Natural killer cell treated with Interleukin-12 subunit alpha and Interleukin-12 subunit beta and Interleukin-15 and Interleukin-18, amount 100 ng/mL, for 72 hours (primary cell): Measurements from ENCODE around the gene OPN1MW3. TPM values are rescaled to one million over a fixed set of nuclear protein-coding genes. Genes with fewer than 3 reads are reported as not detected.
"Not testable (repeated sequence)": the region's sequence is repeated elsewhere in the genome, so short reads cannot be mapped to it uniquely, and the experiment has no call there.

Source experiments
- ATAC-seq, 2 donors: fragments of 150-1000 bp; cut with Tn5 transposase in 1 of 2; sonication (Bioruptor Pico), chemical (Tn5 transposase) in 1 of 2; 2 replicates each; pipeline ENCODE4 v1.10.0; 2021
- DNase-seq: peaks from one replicate; pipeline ENCODE4 v3.0.0; 2022; ENCODE audit warnings: low spot score
- H3K27ac Mint-ChIP-seq, 2 donors: 1 replicate in 1 of 2; 2 replicates in 1 of 2; pipeline ENCODE4 v1.8.0; 2022; ENCODE audit warnings: mixed read lengths in 2 of 2, mild to moderate bottlenecking in 1 of 2, moderate library complexity in 1 of 2
- H3K27me3 Mint-ChIP-seq, 2 donors: 1 replicate in 1 of 2; 2 replicates in 1 of 2; pipeline ENCODE4 v1.8.0; 2022; ENCODE audit warnings: mixed read lengths in 2 of 2
- H3K36me3 Mint-ChIP-seq: one replicate; pipeline ENCODE4 v1.8.0; 2022; ENCODE audit warnings: mixed read lengths
- H3K4me1 Mint-ChIP-seq, 2 donors: 1 replicate in 1 of 2; 2 replicates in 1 of 2; pipeline ENCODE4 v1.8.0; 2022; ENCODE audit warnings: low read depth in 2 of 2, mixed read lengths in 2 of 2, mild to moderate bottlenecking in 1 of 2
- H3K4me3 Mint-ChIP-seq: one replicate; pipeline ENCODE4 v1.8.0; 2022; ENCODE audit warnings: mixed read lengths
- H3K9me3 Mint-ChIP-seq: 2 replicates; pipeline ENCODE4 v1.8.0; 2022; ENCODE audit warnings: mixed read lengths
- total RNA-seq, 2 donors: library from RNA; stranded (reverse); gene quantifications; one replicate each; pipeline ENCODE4 v1.2.3, GENCODE V29; 2022

OPN1MW3 gene
- total RNA-seq, 2 donors from 2014 or later: not detected

- H3K27ac Mint-ChIP-seq: not testable (repeated sequence)
Observed at GRCh38 chrX:154263072-154263471, 5.7 kb downstream of the OPN1MW3 start.

GRCh38 chrX:154269245-154269644, 11.9 kb downstream of the OPN1MW3 start:
- not testable (repeated sequence) for H3K27me3 Mint-ChIP-seq, ATAC-seq, DNase-seq, H3K4me1 Mint-ChIP-seq, H3K4me3 Mint-ChIP-seq, H3K9me3 Mint-ChIP-seq, H3K27ac Mint-ChIP-seq, H3K36me3 Mint-ChIP-seq

More at GRCh38 chrX:154263072-154263471, 5.7 kb downstream of the OPN1MW3 start:
- H3K4me1 Mint-ChIP-seq, H3K27me3 Mint-ChIP-seq, ATAC-seq, DNase-seq, H3K36me3 Mint-ChIP-seq, H3K4me3 Mint-ChIP-seq, H3K9me3 Mint-ChIP-seq: not testable (repeated sequence)

GRCh38 chrX:154284489-154285338, 27.3 kb downstream of the OPN1MW3 start:
- not testable (repeated sequence) for H3K27me3 Mint-ChIP-seq, H3K27ac Mint-ChIP-seq, DNase-seq, H3K4me3 Mint-ChIP-seq, H3K36me3 Mint-ChIP-seq, H3K9me3 Mint-ChIP-seq, H3K4me1 Mint-ChIP-seq
- peak; percentile 97 to 99 for ATAC-seq

- not testable (repeated sequence) for H3K27ac Mint-ChIP-seq, DNase-seq, H3K4me3 Mint-ChIP-seq, H3K36me3 Mint-ChIP-seq, ATAC-seq, H3K9me3 Mint-ChIP-seq, H3K4me1 Mint-ChIP-seq, H3K27me3 Mint-ChIP-seq
Observed at GRCh38 chrX:154286406-154286805, 29.0 kb downstream of the OPN1MW3 start.

GRCh38 chrX:154294791-154295574, 37.6 kb downstream of the OPN1MW3 start, which contains the start of gene TEX28:
Gene TEX28 (minus strand): TSS chrX:154295124. CDS start chrX:154292117, 3,007 bp downstream.
- DNase-seq (no peak), ATAC-seq (no peak)
- Mint-ChIP-seq H3K36me3 (no peaks in the 10 kb centered on the region), H3K27ac (no peak within 1 kb of the TSS), H3K4me3 (no peak within 1 kb of the TSS), H3K9me3 (no peaks in the 10 kb centered on the region), H3K4me1 (peaks cover 0 to 6% of the 10 kb centered on the region in 2 donors), H3K27me3 (no peaks in the 10 kb centered on the region)

- Mint-ChIP-seq H3K36me3 (no peaks in the 10 kb centered on the region), H3K27me3 (peaks cover 0 to 3% of the 10 kb centered on the region in 2 donors), H3K4me1 (peaks cover 4 to 6% of the 10 kb centered on the region in 2 donors), H3K27ac (no peak within 1 kb of the TSS), H3K9me3 (no peaks in the 10 kb centered on the region), H3K4me3 (no peak within 1 kb of the TSS)
- no peak for DNase-seq
- no peak for ATAC-seq
Observed at GRCh38 chrX:154295664-154296310, 38.4 kb downstream of the OPN1MW3 start, which contains the start of gene TKTL1. Gene TKTL1 (plus strand): TSS chrX:154295795. CDS start chrX:154295860, 65 bp downstream.

- Mint-ChIP-seq H3K4me1 (peaks cover 4 to 6% of the 10 kb centered on the region in 2 donors), H3K27me3 (peaks cover 0 to 3% of the 10 kb centered on the region in 2 donors), H3K27ac (no peak overlapping the region), H3K36me3 (no peaks in the 10 kb centered on the region), H3K9me3 (no peaks in the 10 kb centered on the region), H3K4me3 (no peak overlapping the region)
- ATAC-seq (no peak), DNase-seq (no peak)
Observed at GRCh38 chrX:154296731-154297130, 39.3 kb downstream of the OPN1MW3 start.

GRCh38 chrX:154298312-154298711, 40.9 kb downstream of the OPN1MW3 start:
- DNase-seq: no peak
- Mint-ChIP-seq H3K27me3 (peaks cover 0 to 7% of the 10 kb centered on the region in 2 donors), H3K36me3 (no peaks in the 10 kb centered on the region), H3K27ac (no peak overlapping the region), H3K4me3 (no peak overlapping the region), H3K4me1 (peaks cover 4 to 6% of the 10 kb centered on the region in 2 donors), H3K9me3 (no peaks in the 10 kb centered on the region)
- no peak for ATAC-seq

- Mint-ChIP-seq H3K9me3 (no peaks in the 10 kb centered on the region), H3K27ac (peak overlapping the region in 1 of 2 donors; percentile 16), H3K4me3 (no peak overlapping the region), H3K36me3 (no peaks in the 10 kb centered on the region), H3K4me1 (peaks cover 4 to 12% of the 10 kb centered on the region in 2 donors), H3K27me3 (peaks cover 0 to 11% of the 10 kb centered on the region in 2 donors)
- ATAC-seq: no peak
- DNase-seq: no peak
Observed at GRCh38 chrX:154300816-154301215, 43.4 kb downstream of the OPN1MW3 start.

- H3K27me3 Mint-ChIP-seq: peaks cover 0 to 11% of the 10 kb centered on the region in 2 donors
- ATAC-seq, H3K27ac Mint-ChIP-seq, H3K36me3 Mint-ChIP-seq, DNase-seq, H3K9me3 Mint-ChIP-seq, H3K4me3 Mint-ChIP-seq: not testable (repeated sequence)
- H3K4me1 Mint-ChIP-seq: peaks cover 10 to 15% of the 10 kb centered on the region in 2 donors
Observed at GRCh38 chrX:154302998-154303397, 45.6 kb downstream of the OPN1MW3 start.

- peaks cover 15 to 20% of the 10 kb centered on the region in 2 donors for H3K4me1 Mint-ChIP-seq
- no peak for ATAC-seq
- no peak for DNase-seq
- H3K9me3 Mint-ChIP-seq: no peaks in the 10 kb centered on the region
- H3K4me3 Mint-ChIP-seq: no peak overlapping the region
- no peaks in the 10 kb centered on the region for H3K36me3 Mint-ChIP-seq
- no peak overlapping the region for H3K27ac Mint-ChIP-seq
- peaks cover 0 to 11% of the 10 kb centered on the region in 2 donors for H3K27me3 Mint-ChIP-seq
Observed at GRCh38 chrX:154303476-154303875, 46.1 kb downstream of the OPN1MW3 start.

- Mint-ChIP-seq H3K4me1 (peaks cover 17 to 22% of the 10 kb centered on the region in 2 donors), H3K9me3 (no peaks in the 10 kb centered on the region), H3K27me3 (peaks cover 0 to 11% of the 10 kb centered on the region in 2 donors), H3K36me3 (no peaks in the 10 kb centered on the region), H3K27ac (no peak overlapping the region), H3K4me3 (no peak overlapping the region)
- ATAC-seq: no peak
- DNase-seq: no peak
Observed at GRCh38 chrX:154304846-154305245, 47.5 kb downstream of the OPN1MW3 start.

- H3K9me3 Mint-ChIP-seq: no peaks in the 10 kb centered on the region
- DNase-seq: no peak
- H3K4me1 Mint-ChIP-seq: peaks cover 15 to 23% of the 10 kb centered on the region in 2 donors
- H3K36me3 Mint-ChIP-seq: no peaks in the 10 kb centered on the region
- peak overlapping the region in 1 of 2 donors; percentile 76 for H3K27ac Mint-ChIP-seq
- H3K27me3 Mint-ChIP-seq: peaks cover 0 to 8% of the 10 kb centered on the region in 2 donors
- no peak overlapping the region for H3K4me3 Mint-ChIP-seq
- ATAC-seq: no peak
Observed at GRCh38 chrX:154305541-154306205, 48.3 kb downstream of the OPN1MW3 start.
